Mesenchymal stem cell (in vitro differentiated cells and primary cell): Measurements from ENCODE around the gene TET1.

Experiments used
- DNase-seq: peaks from one replicate; pipeline ENCODE4 v3.0.0-alpha.2; 2013
- H2AFZ ChIP-seq: one replicate; pipeline ENCODE4 v1.6.1; 2013; ENCODE audit warnings: low read depth, mild to moderate bottlenecking, control low read depth, inconsistent platforms, low read length, moderate library complexity
- H2AK5ac ChIP-seq: 2 replicates; pipeline ENCODE4 v1.6.1; 2013; ENCODE audit warnings: low read length, moderate library complexity, mild to moderate bottlenecking, inconsistent platforms; ENCODE audit not compliant: severe bottlenecking
- H2BK120ac ChIP-seq: one replicate; pipeline ENCODE4 v1.6.1; 2013; ENCODE audit warnings: low read depth, mild to moderate bottlenecking, inconsistent platforms, low read length, moderate library complexity
- H2BK12ac ChIP-seq, 2 experiments: one replicate each; pipeline ENCODE4 v1.6.1; 2013; ENCODE audit warnings: inconsistent platforms in 2 of 2, low read length in 2 of 2, mild to moderate bottlenecking in 2 of 2, moderate library complexity in 2 of 2, control low read depth in 1 of 2
- H2BK15ac ChIP-seq: one replicate; pipeline ENCODE4 v1.6.1; 2013; ENCODE audit warnings: mild to moderate bottlenecking, low read depth, inconsistent platforms; ENCODE audit not compliant: poor library complexity, severe bottlenecking
- H2BK5ac ChIP-seq: 2 replicates; pipeline ENCODE4 v1.6.1; 2013; ENCODE audit warnings: low read depth, mild to moderate bottlenecking, low read length, control low read depth, inconsistent platforms; ENCODE audit not compliant: poor library complexity, severe bottlenecking
- H3K14ac ChIP-seq, 2 experiments: one replicate each; pipeline ENCODE4 v1.6.1; 2013; ENCODE audit warnings: inconsistent platforms in 2 of 2, low read length in 2 of 2, control low read depth in 1 of 2, mild to moderate bottlenecking in 1 of 2, moderate library complexity in 1 of 2
- H3K18ac ChIP-seq, 2 experiments: one replicate each; pipeline ENCODE4 v1.6.1; 2013; ENCODE audit warnings: inconsistent platforms in 2 of 2, low read length in 2 of 2, control low read depth in 1 of 2, low read depth in 1 of 2, mild to moderate bottlenecking in 1 of 2
- H3K23ac ChIP-seq, 2 experiments: one replicate each; pipeline ENCODE4 v1.6.1; 2013; ENCODE audit warnings: inconsistent platforms in 2 of 2, low read length in 2 of 2, mild to moderate bottlenecking in 2 of 2, moderate library complexity in 2 of 2, control low read depth in 1 of 2
- H3K27ac ChIP-seq: 2 replicates; pipeline ENCODE4 v1.5.1; 2013; ENCODE audit warnings: mild to moderate bottlenecking, moderate library complexity, low read length, control low read depth, inconsistent platforms; ENCODE audit not compliant: poor library complexity, severe bottlenecking
- H3K27me3 ChIP-seq, 2 experiments: 2 replicates each; pipeline versions ENCODE4 v1.6.1 to v1.7.0; 2013; ENCODE audit warnings: low read length in 2 of 2, mild to moderate bottlenecking in 2 of 2, moderate library complexity in 2 of 2, control low read depth in 1 of 2, inconsistent platforms in 1 of 2; ENCODE audit not compliant: control insufficient read depth in 1 of 2, insufficient read depth in 1 of 2
- H3K36me3 ChIP-seq, 2 experiments: 2 replicates each; pipeline versions ENCODE4 v1.6.1 to v1.7.0; 2013; ENCODE audit warnings: low read length in 2 of 2, control low read depth in 1 of 2, inconsistent platforms in 1 of 2, low read depth in 1 of 2, mild to moderate bottlenecking in 1 of 2; ENCODE audit not compliant: insufficient read depth in 2 of 2, control insufficient read depth in 1 of 2
- H3K4ac ChIP-seq, 2 experiments: one replicate each; pipeline ENCODE4 v1.6.1; 2013; ENCODE audit warnings: inconsistent platforms in 2 of 2, low read length in 2 of 2, mild to moderate bottlenecking in 2 of 2, moderate library complexity in 2 of 2, control low read depth in 1 of 2, low read depth in 1 of 2
- H3K4me1 ChIP-seq: 2 replicates; pipeline ENCODE4 v1.6.1; 2013; ENCODE audit warnings: low read depth, low read length, control low read depth; ENCODE audit not compliant: control insufficient read depth, insufficient read depth
- H3K4me2 ChIP-seq: 2 replicates; pipeline ENCODE4 v1.6.1; 2013; ENCODE audit warnings: low read length, mild to moderate bottlenecking, inconsistent platforms; ENCODE audit not compliant: poor library complexity, severe bottlenecking
- H3K4me3 ChIP-seq, 2 experiments: 2 replicates each; pipeline versions ENCODE4 v1.5.1 to v1.7.0; 2013; ENCODE audit warnings: low read length in 2 of 2, mild to moderate bottlenecking in 2 of 2, control low read depth in 1 of 2, low read depth in 1 of 2; ENCODE audit not compliant: insufficient read depth in 1 of 2
- H3K79me1 ChIP-seq: replicated peaks from 2 replicates; pipeline ENCODE4 v1.6.1; 2013; ENCODE audit warnings: mild to moderate bottlenecking, control low read depth, low read length, inconsistent platforms; ENCODE audit not compliant: poor library complexity, severe bottlenecking
- H3K9ac ChIP-seq: 2 replicates; pipeline ENCODE4 v1.7.0; 2013; ENCODE audit warnings: mild to moderate bottlenecking, low read length, moderate library complexity
- H3K9me3 ChIP-seq: 2 replicates; pipeline ENCODE4 v1.7.0; 2013; ENCODE audit warnings: mild to moderate bottlenecking, low read length; ENCODE audit not compliant: control insufficient read depth
- H4K8ac ChIP-seq: one replicate; pipeline ENCODE4 v1.6.1; 2013; ENCODE audit warnings: inconsistent platforms, mild to moderate bottlenecking, low read length, moderate library complexity
- H4K91ac ChIP-seq: one replicate; pipeline ENCODE4 v1.6.1; 2013; ENCODE audit warnings: mild to moderate bottlenecking, low read length, inconsistent platforms
- WGBS: methylation state at CpG from one replicate; pipeline ENCODE4 v1.1.7; 2013; ENCODE audit warnings: mixed read lengths; 5-methylcytosine and 5-hydroxymethylcytosine counted together

The TET1 gene

GRCh38 chr10:68601501-68602265, 41.5 kb downstream of the TET1 start:
- H2BK15ac ChIP-seq: no peak overlapping the region
- no peak overlapping the region for H3K14ac ChIP-seq
- H2AFZ ChIP-seq: no peak overlapping the region
- H3K4me3 ChIP-seq: peak overlapping the region in 1 of 2 experiments; percentile 80
- H3K4me2 ChIP-seq: no peak overlapping the region
- peaks cover 0 to 4% of the 10 kb centered on the region in 2 experiments for H3K36me3 ChIP-seq
- no peak overlapping the region for H2AK5ac ChIP-seq
- WGBS: 91% methylated on average over 1 of the region's 2 CpGs
- peak overlapping the region; percentile 85 for H3K9ac ChIP-seq
- H3K27ac ChIP-seq: no peak overlapping the region
- no peak overlapping the region for H4K91ac ChIP-seq
- H3K4ac ChIP-seq: no peak overlapping the region
- H3K23ac ChIP-seq: no peak overlapping the region
- H3K79me1 ChIP-seq: peaks cover 8% of the 10 kb centered on the region
- no peak overlapping the region for H2BK120ac ChIP-seq
- no peaks in the 10 kb centered on the region for H3K9me3 ChIP-seq
- H3K4me1 ChIP-seq: peaks cover 8% of the 10 kb centered on the region
- no peaks in the 10 kb centered on the region for H3K27me3 ChIP-seq
- no peak overlapping the region for H2BK5ac ChIP-seq
- H3K18ac ChIP-seq: no peak overlapping the region
- no peak for DNase-seq
- no peak overlapping the region for H2BK12ac ChIP-seq
- no peak overlapping the region for H4K8ac ChIP-seq

GRCh38 chr10:68602434-68602833, 42.3 kb downstream of the TET1 start:
- H2BK12ac ChIP-seq: no peak overlapping the region
- no peaks in the 10 kb centered on the region for H3K27me3 ChIP-seq
- H3K14ac ChIP-seq: no peak overlapping the region
- H3K27ac ChIP-seq: no peak overlapping the region
- peaks cover 0 to 4% of the 10 kb centered on the region in 2 experiments for H3K36me3 ChIP-seq
- H4K8ac ChIP-seq: no peak overlapping the region
- no peak overlapping the region for H3K9ac ChIP-seq
- H3K9me3 ChIP-seq: no peaks in the 10 kb centered on the region
- no peak overlapping the region for H3K4me2 ChIP-seq
- no peak overlapping the region for H3K18ac ChIP-seq
- H2BK15ac ChIP-seq: no peak overlapping the region
- H3K23ac ChIP-seq: no peak overlapping the region
- no peak overlapping the region for H2BK5ac ChIP-seq
- no peak overlapping the region for H4K91ac ChIP-seq
- no peak overlapping the region for H2AFZ ChIP-seq
- H3K4me3 ChIP-seq: no peak overlapping the region
- DNase-seq: no peak
- no peak overlapping the region for H2BK120ac ChIP-seq
- peaks cover 8% of the 10 kb centered on the region for H3K79me1 ChIP-seq
- no peak overlapping the region for H2AK5ac ChIP-seq
- WGBS: 100% methylated on average over 1 of the region's 2 CpGs
- peaks cover 8% of the 10 kb centered on the region for H3K4me1 ChIP-seq
- no peak overlapping the region for H3K4ac ChIP-seq

GRCh38 chr10:68603766-68604165, 43.6 kb downstream of the TET1 start:
- Histone ChIP-seq H3K4me3 (no peak overlapping the region), H3K14ac (no peak overlapping the region), H3K4me1 (peaks cover 8% of the 10 kb centered on the region), H3K9me3 (no peaks in the 10 kb centered on the region), H2AFZ (no peak overlapping the region), H3K4ac (no peak overlapping the region), H3K27ac (no peak overlapping the region), H2AK5ac (no peak overlapping the region), H4K8ac (no peak overlapping the region), H3K27me3 (no peaks in the 10 kb centered on the region), H3K36me3 (peaks cover 0 to 4% of the 10 kb centered on the region in 2 experiments), H4K91ac (no peak overlapping the region), H3K79me1 (peaks cover 8% of the 10 kb centered on the region), H3K4me2 (no peak overlapping the region), H2BK120ac (no peak overlapping the region), H2BK12ac (no peak overlapping the region), H3K9ac (no peak overlapping the region), H2BK5ac (no peak overlapping the region), H2BK15ac (no peak overlapping the region), H3K23ac (no peak overlapping the region), H3K18ac (no peak overlapping the region)
- DNase-seq: no peak
- WGBS: 97% methylated on average over 3 of the region's 3 CpGs

GRCh38 chr10:68604441-68604840, 44.3 kb downstream of the TET1 start:
- no peak overlapping the region for H4K91ac ChIP-seq
- peaks cover 10% of the 10 kb centered on the region for H3K79me1 ChIP-seq
- H3K36me3 ChIP-seq: peaks cover 0 to 4% of the 10 kb centered on the region in 2 experiments
- H3K9ac ChIP-seq: no peak overlapping the region
- no peak overlapping the region for H3K4ac ChIP-seq
- H2BK12ac ChIP-seq: no peak overlapping the region
- no peak overlapping the region for H2BK5ac ChIP-seq
- no peak overlapping the region for H3K4me3 ChIP-seq
- H2BK15ac ChIP-seq: no peak overlapping the region
- DNase-seq: no peak
- H3K4me1 ChIP-seq: peaks cover 3% of the 10 kb centered on the region
- WGBS: 100% methylated on average over 1 of the region's 1 CpG
- H3K27ac ChIP-seq: no peak overlapping the region
- H2AK5ac ChIP-seq: no peak overlapping the region
- H3K18ac ChIP-seq: no peak overlapping the region
- H3K9me3 ChIP-seq: no peaks in the 10 kb centered on the region
- peak overlapping the region in 1 of 2 experiments; percentile 48 for H3K23ac ChIP-seq
- H2BK120ac ChIP-seq: no peak overlapping the region
- no peak overlapping the region for H4K8ac ChIP-seq
- H3K14ac ChIP-seq: no peak overlapping the region
- H2AFZ ChIP-seq: no peak overlapping the region
- no peak overlapping the region for H3K4me2 ChIP-seq
- H3K27me3 ChIP-seq: no peaks in the 10 kb centered on the region
